ENCODE measurements around the gene LTB4R. TPM values are rescaled to one million over a fixed set of nuclear protein-coding genes. Genes with fewer than 3 reads are reported as not detected.

The LTB4R gene
- total and polyA plus RNA-seq, 8 donors, result 1.9 to 15.5 (median 2.6) TPM

GRCh38 chr14:24269910-24270536, 41.3 kb upstream of the LTB4R start:
- Histone ChIP-seq H3K36me3 (peaks cover 0 to 18% (median 0%) of the 10 kb centered on the region in 3 donors), H3K4me3 (no peak overlapping the region), H3K27ac (no peak overlapping the region), H3K9me3 (no peaks in the 10 kb centered on the region), H3K4me1 (peaks cover 11 to 22% (median 18%) of the 10 kb centered on the region in 3 donors), H3K27me3 (no peaks in the 10 kb centered on the region)
- FAIRE-seq (no peak), ATAC-seq (no peak), DNase-seq (peak in 2 of 6 donors; percentile 34 to 69)
- intact Hi-C loops (cut with DNase I), result no loop called here
- TF ChIP-seq CTCF (IDR thresholded peaks at IDR 0.05), result no peak
- WGBS, 2 donors, result 92 to 96% methylated on average over 14 of the region's 14 CpGs

- peak in 3 of 4 donors; percentile 1 to 4 (median 3) for ATAC-seq
- no peak for DNase-seq
- TF ChIP-seq CTCF (IDR thresholded peaks at IDR 0.05), result no peak
Measured at GRCh38 chr14:24270537-24271133, 40.7 kb upstream of the LTB4R start.

GRCh38 chr14:24271134-24271833, 40.0 kb upstream of the LTB4R start, which contains the start of gene RABGGTA:
Gene RABGGTA, minus strand, starts transcription at chr14:24271597. Its CDS starts 482 bp downstream, at chr14:24271115.
- TF ChIP-seq CTCF (IDR thresholded peaks at IDR 0.05), result peak; percentile 49 to 73 (median 60)
- Histone ChIP-seq H3K36me3 (peaks cover 0 to 16% (median 0%) of the 10 kb centered on the region in 3 donors), H3K27ac (peak within 1 kb of the TSS; percentile 90 to 98 (median 96)), H3K4me1 (peaks cover 11 to 25% (median 18%) of the 10 kb centered on the region in 3 donors), H3K4me3 (peak within 1 kb of the TSS; percentile 48 to 99 (median 90)), H3K27me3 (no peaks in the 10 kb centered on the region), H3K9me3 (no peaks in the 10 kb centered on the region)
- intact Hi-C loops (cut with DNase I), result no loop called here
- peak; percentile 90 to 96 (median 91) for ATAC-seq
- WGBS, 2 donors, result 0 to 1% methylated on average over 42 to 61 of the region's 61 CpGs
- DNase-seq, result peak; percentile 89 to 96 (median 92)
- no peak for FAIRE-seq

More at GRCh38 chr14:24270537-24271133, 40.7 kb upstream of the LTB4R start:
- Histone ChIP-seq H3K27me3 (no peaks in the 10 kb centered on the region), H3K9me3 (no peaks in the 10 kb centered on the region), H3K36me3 (peaks cover 0 to 18% (median 0%) of the 10 kb centered on the region in 3 donors), H3K4me1 (peaks cover 11 to 25% (median 18%) of the 10 kb centered on the region in 3 donors), H3K4me3 (peak overlapping the region; percentile 48 to 99 (median 90)), H3K27ac (peak overlapping the region; percentile 90 to 98 (median 96))
- intact Hi-C loops (cut with DNase I), result no loop called here
- 12% methylated on average over 13 of the region's 13 CpGs for WGBS, 2 donors
- FAIRE-seq, result no peak

- peak overlapping the region; percentile 90 to 98 (median 96) for H3K27ac ChIP-seq
- H3K9me3 ChIP-seq, result no peaks in the 10 kb centered on the region
- intact Hi-C loops (cut with DNase I), result no loop called here
- DNase-seq (no peak), ATAC-seq (no peak), FAIRE-seq (no peak)
- no peaks in the 10 kb centered on the region for H3K27me3 ChIP-seq
- H3K4me3 ChIP-seq, result peak overlapping the region; percentile 48 to 99 (median 90)
- peaks cover 0 to 10% (median 0%) of the 10 kb centered on the region in 3 donors for H3K36me3 ChIP-seq
- H3K4me1 ChIP-seq, result peaks cover 11 to 25% (median 18%) of the 10 kb centered on the region in 3 donors
- TF ChIP-seq CTCF (IDR thresholded peaks at IDR 0.05), result no peak
- WGBS, 2 donors, result 5 to 10% methylated on average over 3 of the region's 3 CpGs
Measured at GRCh38 chr14:24271834-24272263, 39.5 kb upstream of the LTB4R start.

Data from pancreas (tissue), 10 donors.